Measurements from ENCODE around the gene COX8C.

COX8C gene

GRCh38 chr14:93346926-93347721, at the start of gene COX8C:
Gene COX8C, plus strand, starts transcription at chr14:93347182. Its CDS starts 87 bp downstream, at chr14:93347269.
- no peak for DNase-seq (ENCODE audit: extremely low read depth in 1 of 2, low read depth in 1 of 2)

GRCh38 chr14:93299416-93299815, 47.6 kb upstream of the COX8C start:
- DNase-seq (ENCODE audit: extremely low read depth in 1 of 2, low read depth in 1 of 2), result no peak

- DNase-seq (ENCODE audit: extremely low read depth in 1 of 2, low read depth in 1 of 2), result no peak
Observed at GRCh38 chr14:93299866-93300265, 47.1 kb upstream of the COX8C start.

GRCh38 chr14:93301821-93302447, 45.0 kb upstream of the COX8C start:
- no peak for DNase-seq (ENCODE audit: extremely low read depth in 1 of 2, low read depth in 1 of 2)

- DNase-seq (ENCODE audit: extremely low read depth in 1 of 2, low read depth in 1 of 2), result no peak
Observed at GRCh38 chr14:93302688-93303581, 44.0 kb upstream of the COX8C start.

- no peak for DNase-seq (ENCODE audit: extremely low read depth in 1 of 2, low read depth in 1 of 2)
Observed at GRCh38 chr14:93303659-93304058, 43.3 kb upstream of the COX8C start.

- DNase-seq (ENCODE audit: extremely low read depth in 1 of 2, low read depth in 1 of 2), result no peak
Observed at GRCh38 chr14:93304771-93305170, 42.2 kb upstream of the COX8C start.

- no peak for DNase-seq (ENCODE audit: extremely low read depth in 1 of 2, low read depth in 1 of 2)
Observed at GRCh38 chr14:93305725-93306418, 41.1 kb upstream of the COX8C start.

- no peak for DNase-seq (ENCODE audit: extremely low read depth in 1 of 2, low read depth in 1 of 2)
Observed at GRCh38 chr14:93306812-93307211, 40.2 kb upstream of the COX8C start.

- DNase-seq (ENCODE audit: extremely low read depth in 1 of 2, low read depth in 1 of 2), result no peak
Observed at GRCh38 chr14:93308686-93309345, 38.2 kb upstream of the COX8C start.

- no peak for DNase-seq (ENCODE audit: extremely low read depth in 1 of 2, low read depth in 1 of 2)
Observed at GRCh38 chr14:93309427-93309966, 37.5 kb upstream of the COX8C start.

- no peak for DNase-seq (ENCODE audit: extremely low read depth in 1 of 2, low read depth in 1 of 2)
Observed at GRCh38 chr14:93311082-93311481, 35.9 kb upstream of the COX8C start.

- DNase-seq (ENCODE audit: extremely low read depth in 1 of 2, low read depth in 1 of 2), result no peak
Observed at GRCh38 chr14:93315575-93315974, 31.4 kb upstream of the COX8C start.

GRCh38 chr14:93316716-93317115, 30.3 kb upstream of the COX8C start:
- DNase-seq (ENCODE audit: extremely low read depth in 1 of 2, low read depth in 1 of 2), result no peak

GRCh38 chr14:93317210-93317874, 29.6 kb upstream of the COX8C start:
- DNase-seq (ENCODE audit: extremely low read depth in 1 of 2, low read depth in 1 of 2), result no peak

GRCh38 chr14:93317875-93318807, 28.8 kb upstream of the COX8C start:
- no peak for DNase-seq (ENCODE audit: extremely low read depth in 1 of 2, low read depth in 1 of 2)

GRCh38 chr14:93318927-93319326, 28.1 kb upstream of the COX8C start:
- DNase-seq (ENCODE audit: extremely low read depth in 1 of 2, low read depth in 1 of 2), result no peak

- no peak for DNase-seq (ENCODE audit: extremely low read depth in 1 of 2, low read depth in 1 of 2)
Observed at GRCh38 chr14:93319494-93319893, 27.5 kb upstream of the COX8C start.
